ENCODE data around the gene DOK5.

Gene DOK5

DNA sequence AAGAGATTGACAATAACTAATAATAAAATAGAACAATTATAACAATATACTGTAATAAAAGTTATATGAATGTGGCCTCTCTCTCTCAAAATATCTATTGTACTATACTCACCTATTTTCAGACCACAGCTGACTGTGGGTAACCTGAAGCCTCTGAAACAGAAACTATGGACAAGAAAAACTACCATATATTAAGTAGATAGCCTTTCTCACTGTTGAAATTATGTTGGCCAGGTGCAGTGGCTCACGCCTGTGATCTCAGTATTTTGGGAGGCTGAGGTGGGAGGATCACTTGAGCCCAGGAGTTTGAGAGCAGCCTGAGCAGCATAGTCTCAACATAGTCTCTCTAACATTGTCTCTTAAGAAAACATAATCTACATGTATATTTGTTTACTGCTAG lies 89.9 kb downstream of the DOK5 start:
- no peak for DNase-seq

DNA sequence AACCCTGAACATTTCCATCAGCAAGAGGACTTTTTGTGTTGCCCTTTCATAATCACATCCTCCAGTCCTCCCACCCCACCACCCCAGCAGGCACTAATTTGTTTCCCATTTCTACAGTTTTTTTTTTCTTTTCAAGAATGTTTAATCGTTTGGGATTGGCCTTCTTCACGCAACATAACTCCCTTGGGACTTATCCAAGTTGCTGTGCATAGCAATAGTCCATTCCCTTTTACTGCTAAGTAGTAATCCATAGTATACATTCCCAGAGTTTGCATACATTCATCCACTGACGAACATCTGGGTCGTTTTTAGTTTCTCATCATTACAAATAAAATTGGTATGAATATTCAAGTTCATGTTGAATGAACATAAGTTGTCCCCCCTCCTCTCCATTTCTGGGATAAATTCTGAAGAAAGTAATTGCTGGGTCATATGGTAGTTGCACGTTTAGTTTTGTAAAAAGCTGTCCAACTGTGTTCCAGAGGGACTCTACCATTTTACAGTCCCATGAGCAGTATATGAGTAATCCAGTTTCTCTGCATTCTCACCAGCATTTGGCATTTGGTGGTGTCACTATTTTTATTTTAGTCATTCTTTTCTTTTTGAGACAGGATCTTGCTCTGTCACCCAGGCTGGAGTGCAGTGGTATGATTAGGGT lies 90.8 kb downstream of the DOK5 start:
- no peak for DNase-seq

DNA sequence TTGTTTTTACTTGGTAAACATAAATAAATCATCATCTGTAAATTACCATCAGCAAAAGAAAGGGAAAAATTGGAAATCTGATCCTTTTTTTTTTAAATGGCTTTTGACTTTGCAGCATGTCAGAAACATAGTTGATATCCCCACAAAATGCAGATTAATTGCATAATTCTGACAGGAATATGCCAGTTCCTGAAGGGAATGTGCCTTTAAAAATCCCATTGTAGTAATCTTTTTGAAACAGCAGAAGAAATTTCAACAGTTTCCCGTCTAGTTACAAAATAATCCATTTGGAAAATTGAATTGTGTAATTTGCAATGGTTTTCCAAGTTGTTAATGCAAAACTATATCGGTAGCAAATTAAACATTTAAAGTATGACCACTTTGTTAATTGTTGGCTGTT lies 95.2 kb downstream of the DOK5 start:
- no peak for DNase-seq

DNA sequence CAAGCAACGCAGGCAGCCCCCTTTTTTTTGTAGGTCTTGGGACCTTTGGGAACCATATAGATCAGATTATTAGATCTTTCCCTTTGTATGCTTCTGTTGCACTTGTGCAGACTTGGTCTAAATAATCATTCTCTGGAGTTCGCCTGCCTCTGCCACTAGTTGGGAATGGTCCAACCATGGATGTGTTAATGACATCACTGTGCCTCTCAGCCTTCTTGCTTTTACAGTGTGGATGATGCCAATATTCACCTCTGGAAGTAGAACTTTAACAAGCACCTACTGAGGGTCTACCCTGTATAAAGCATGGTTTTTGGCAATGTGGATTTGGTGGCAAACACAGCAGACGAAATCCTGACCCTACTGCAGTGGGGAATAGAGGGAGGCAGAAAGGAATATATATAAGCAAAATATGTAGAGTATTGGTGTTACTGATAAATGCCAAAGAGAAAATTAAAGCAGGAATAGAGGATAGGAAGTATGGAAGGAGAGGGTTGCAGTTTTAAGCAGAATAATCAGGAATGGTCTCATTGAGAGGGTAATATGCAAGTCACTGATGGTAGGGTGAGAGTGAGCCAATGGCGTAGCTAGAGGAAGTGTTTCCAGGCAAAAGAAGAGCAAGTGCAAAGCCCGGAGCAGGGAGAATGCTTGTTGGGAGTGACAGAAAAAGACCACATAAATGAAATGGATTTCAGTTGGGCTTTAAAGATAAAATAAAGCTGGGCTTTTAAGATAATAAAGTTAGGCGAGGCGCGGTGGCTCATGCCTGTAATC lies 97.5 kb downstream of the DOK5 start:
- DNase-seq = no peak

DNA sequence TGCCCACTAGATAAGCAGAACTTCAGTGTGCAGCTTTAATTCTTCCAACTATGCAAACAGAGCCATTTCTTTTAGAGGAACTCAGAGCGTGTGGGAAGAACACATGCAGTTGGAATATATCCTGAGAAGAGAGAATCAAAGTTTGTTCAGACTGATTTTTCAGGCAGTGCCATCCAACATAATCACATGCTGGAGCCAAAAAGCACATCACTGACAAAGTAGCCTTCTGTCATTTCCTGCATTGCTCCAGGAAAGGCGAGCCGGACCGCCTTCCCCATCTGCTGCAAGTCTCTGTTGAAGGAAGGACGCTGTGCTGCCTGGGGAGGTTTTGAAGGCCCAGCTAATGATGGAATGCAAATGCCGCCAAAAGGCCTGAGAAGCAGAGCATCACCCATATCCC lies 98.4 kb downstream of the DOK5 start:
- no peak for DNase-seq

DNA sequence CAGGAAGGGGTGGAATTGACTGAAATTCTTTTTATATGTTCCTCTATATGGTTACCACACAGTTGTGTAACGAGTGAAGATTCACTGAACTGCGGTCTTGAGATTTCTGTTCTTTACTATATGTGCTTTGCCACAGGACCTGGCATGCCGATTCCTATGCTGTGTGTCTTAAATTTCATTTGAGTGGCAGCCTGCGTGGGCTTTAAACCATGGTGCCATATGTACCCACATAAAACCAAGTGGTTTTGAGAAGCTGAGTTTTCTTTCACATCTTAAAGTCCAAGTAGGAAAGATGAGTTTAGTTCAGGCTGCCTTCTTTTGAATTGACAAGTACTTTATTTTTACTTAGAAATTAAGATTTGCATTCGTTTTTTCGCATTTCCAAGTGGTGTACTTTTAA lies 101.1 kb downstream of the DOK5 start:
- no peak for DNase-seq

DNA sequence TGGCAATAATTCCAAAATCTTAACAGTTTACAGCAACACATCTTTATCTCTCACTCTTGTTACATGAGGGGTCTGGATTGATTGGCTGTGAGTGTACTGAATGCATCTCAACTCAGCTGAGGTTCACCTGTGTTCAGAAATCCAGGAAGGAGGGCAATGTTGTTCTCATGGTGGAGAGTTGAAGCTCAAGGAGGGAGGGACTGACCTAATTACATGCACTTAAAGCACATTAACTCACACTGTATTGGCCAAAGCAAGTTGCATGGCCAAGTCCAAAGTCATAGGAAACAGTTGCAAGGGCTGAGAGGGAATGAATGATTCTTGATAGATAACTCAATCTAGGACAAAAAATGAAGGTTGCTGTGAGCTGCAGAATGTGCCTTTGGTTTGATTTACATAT lies 102.2 kb downstream of the DOK5 start:
- DNase-seq = no peak

DNA sequence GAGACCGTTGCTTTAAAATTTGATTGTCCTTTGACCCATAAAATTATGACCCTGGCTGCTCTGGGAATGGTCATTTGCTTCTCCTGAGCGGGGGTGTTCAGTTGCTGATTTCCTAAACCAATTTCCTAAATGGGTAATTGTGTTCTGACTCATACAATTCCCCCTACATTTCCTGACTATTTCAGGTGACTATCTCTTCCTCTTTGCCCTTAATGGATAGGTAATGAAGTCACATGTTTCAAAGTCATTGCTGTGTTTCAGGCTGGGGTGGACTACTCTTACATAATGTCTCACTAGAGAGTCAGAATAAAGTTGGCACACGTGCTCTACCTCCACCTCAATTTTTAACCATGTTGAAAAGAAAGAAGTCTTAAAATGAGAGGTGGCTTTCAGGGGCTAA lies 109.8 kb downstream of the DOK5 start:
- DNase-seq = no peak

DNA sequence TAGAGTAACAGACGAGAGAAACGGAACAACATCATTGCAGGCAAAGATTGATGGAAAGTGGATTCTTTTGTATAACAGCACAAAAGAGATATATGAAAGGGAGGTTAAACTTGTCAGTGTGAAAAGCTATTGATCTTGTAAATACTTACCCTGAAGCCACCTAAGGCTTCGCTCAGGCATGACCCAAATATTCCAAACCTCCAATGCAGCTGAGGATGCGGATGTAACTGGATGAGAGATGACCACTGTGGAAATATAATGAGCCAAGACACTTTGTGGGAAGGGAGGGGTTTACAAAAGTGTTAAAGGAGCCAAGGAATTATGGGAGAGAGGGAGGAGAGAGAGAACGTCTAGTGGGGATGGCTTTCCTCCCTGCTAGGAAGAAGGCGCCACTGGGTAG lies 112.0 kb downstream of the DOK5 start:
- no peak for DNase-seq

DNA sequence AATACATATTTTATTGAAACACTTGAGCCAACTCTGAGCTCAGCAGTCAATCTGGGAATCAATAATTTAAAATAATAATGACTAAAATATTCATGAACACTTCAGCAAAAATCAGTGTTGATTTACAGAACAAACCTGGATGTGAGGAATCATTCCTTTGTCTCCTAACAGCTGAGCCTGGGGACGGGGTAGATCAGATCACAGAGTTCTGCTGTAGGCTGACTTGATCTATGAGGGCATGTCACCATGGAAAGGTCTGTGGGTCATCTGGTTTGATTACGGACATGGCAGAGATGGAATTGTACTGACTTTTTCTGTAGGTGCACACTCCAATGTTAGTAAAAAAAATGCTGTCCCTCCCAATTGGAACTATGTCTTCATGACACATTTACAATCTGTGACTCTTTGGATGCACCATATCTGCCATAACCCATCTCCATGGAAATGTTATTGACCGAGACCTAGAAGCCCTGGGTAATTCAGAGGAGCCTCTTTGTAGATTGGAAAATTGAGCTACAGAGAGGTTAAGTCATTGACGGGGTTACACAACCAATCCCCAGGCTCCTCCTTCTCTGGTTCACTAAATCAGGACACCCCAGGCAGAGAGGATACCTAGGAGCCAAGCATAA lies 114.1 kb downstream of the DOK5 start:
- no peak for DNase-seq

DNA sequence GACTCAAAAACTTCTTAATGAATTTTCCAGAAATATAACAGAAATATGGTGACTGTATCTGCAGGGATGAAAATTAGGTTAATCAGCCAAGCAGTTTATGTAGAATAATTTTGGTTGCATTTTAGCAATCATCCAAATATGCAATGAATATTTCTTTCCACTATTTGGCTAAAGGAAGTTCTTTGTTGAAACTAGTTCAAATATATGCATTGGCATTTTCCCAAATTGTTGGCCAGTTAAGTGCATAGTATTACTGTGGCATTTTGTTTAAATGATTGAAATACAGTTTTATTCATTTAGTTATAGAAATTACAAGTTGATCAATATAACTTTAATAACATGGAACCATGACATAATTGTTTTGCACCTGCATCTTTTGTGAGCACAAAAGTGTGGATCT lies 115.5 kb downstream of the DOK5 start:
- no peak for DNase-seq

DNA sequence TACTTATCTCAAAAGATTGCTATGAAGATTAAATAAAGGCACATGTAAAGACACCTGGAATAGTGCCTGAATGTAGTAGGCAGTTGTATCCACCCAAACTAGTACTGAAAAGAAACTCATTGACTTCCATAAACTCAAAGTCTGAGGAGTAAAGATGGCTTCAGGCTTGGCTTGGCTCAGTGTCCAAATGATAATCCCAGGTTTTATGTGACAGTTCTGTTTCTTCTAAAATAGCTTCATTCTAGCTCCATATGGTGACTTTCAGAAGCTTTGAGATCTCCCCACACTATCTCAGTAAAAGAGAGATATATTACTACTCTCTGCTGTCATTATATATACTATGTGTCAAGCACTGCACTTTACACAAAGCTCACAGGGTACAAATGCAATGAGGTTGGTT lies 121.3 kb downstream of the DOK5 start:
- DNase-seq = no peak

DNA sequence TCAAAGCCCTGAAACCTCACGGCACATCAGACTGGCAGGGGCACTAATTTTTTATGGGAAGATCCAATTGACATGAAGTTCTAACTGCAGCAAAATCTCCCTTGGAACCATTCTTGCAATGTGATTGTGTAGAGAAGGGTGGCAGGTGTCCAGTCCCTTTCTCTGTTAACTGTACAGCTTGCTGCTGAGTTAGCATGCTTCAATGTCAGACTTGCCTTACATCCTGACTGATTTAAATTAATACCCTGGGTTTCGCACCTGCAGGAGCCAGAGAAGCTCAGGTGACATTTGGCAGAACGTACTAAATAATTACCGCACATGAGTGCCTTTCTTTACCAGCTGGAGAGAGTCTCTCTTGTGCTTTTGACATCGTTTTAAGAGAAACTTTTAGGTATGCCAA lies 123.0 kb downstream of the DOK5 start:
- DNase-seq = no peak

DNA sequence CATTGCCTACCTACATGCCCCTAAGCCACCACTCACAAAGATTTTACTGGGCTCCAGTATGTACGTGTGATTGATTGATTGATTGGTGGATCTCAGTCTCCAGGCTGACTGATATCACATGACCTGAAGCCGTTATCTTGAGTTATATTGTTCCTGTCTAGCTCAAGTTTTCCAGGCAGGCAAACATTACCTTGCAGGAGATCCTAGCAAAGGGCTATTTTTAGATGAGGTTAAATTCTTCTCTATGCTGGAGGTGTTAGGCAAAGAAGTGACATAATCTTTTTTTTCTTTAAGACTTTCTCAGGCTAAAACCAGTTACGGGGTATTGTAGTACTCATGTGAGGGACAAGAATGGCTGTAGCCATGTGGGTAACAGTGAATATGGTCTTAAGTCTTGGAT lies 125.2 kb downstream of the DOK5 start:
- DNase-seq = no peak

DNA sequence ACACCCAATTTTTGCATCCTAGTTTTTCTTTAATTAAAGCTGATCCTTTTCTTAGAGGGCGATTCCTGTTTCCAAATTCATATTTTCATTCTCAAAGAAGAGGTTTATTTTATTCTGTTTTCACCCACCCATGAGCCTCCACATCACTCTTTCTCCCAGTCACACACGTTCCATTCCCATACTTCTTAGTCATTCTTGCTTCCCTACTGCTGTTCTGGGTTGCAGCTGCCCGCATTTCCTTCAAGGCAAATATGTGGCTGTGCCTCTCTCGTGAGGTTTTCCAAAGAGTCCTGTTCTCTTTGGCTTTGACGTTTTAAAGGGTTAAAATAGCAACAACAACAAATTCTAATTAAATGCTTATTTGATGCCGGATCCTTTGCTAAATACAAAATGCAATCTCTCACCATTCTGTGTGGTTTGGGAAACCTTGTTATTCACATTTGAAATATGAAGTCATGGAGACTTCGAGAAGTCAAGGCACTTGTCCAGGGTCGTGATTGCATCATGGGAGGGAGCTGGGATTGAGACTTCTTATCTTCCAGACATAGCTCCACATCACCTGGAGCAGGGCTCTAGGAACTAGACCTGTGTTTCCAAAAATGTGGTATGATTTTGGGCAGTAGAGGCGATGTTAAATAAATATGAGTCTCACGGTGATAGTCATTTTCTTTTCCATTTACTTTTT lies 126.6 kb downstream of the DOK5 start:
- DNase-seq = no peak

DNA sequence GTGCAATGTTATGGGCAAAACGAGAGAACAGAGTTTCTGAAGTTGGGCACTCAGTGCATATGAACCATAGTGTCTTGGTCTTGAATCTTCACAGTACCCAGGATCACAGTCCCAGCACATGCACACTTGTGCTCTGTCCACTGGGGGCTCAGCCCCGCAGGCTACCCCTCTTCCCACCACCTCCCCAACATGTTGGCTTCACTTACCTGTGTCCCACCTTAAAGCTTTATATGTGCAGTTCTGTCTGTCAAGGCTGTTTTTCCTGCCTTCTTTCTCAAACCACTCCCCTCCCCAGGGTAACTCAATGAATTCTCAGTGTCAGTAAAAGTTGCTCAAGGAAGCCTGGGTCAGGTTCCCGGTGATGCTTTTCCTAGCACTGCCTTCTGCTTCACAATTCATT lies 129.9 kb downstream of the DOK5 start:
- DNase-seq = no peak

DNA sequence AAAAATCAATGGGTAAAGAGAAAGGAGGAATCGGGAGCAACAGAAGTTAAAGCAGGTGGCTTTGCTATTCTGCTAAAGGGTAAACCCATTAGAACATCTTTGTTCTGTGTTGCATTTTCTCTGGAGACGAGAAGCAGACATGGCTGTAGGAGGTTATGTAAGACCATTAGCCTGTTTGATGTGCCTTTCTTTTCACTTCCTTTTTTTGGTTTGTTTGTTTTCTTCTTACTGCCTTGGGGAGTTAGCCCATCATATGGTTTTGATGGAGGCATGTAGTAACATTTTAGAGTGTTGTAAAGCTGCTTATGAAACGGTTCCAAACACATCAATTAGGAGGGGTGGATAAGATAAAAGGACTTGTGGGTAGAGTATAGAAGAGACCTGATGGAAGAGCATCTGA lies 131.0 kb downstream of the DOK5 start:
- DNase-seq = no peak

DNA sequence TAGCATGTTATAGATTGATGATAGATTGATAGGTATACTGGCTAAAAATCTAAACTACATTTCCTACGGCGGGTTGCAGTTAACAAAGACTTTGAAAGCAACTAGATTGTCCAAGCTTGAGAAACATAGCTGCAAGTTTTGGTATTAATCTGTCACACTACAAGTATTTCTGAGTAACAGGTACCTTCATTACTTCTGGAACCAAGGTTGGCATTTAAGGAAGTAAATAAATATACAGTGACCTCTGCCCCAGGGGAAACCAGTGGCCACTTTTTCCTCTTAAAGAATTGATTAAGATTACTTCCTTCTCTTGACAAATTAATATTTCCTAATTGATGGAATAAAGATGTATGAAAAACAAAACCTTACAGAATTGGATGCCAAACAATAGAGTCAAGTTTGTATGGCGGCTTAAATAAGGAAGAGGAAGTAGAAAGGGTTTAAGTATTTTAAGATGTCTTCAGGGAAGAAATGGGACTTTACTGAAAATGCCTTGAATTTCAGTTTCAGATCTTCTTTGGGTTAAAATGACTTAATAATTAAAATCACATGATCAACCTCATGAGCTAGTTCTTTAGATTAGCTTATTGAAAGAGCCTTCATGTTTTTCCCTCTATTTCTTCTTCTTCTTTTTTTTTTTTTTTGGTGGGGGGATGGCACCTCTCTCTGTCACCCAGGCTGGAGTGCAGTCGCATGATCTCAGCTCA lies 132.8 kb downstream of the DOK5 start:
- DNase-seq = no peak

DNA sequence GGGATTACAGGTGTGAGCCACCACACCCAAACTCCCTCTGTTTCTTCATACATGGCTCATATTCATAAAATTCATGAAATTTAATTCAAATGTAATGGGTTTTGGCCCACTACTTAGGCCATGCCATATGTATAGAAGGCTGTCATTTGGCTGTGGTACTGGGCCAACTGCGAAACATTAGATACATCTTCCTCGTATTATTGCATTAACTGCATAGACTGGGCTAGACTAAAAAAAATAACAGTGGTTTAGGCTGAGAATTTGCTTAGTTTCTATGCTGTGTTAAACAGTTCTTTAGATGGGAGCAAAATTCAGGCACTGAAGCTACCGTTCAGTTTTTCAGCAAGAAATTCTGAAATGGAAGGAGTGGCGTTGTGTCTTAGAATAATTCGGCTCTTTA lies 133.6 kb downstream of the DOK5 start:
- DNase-seq = no peak

DNA sequence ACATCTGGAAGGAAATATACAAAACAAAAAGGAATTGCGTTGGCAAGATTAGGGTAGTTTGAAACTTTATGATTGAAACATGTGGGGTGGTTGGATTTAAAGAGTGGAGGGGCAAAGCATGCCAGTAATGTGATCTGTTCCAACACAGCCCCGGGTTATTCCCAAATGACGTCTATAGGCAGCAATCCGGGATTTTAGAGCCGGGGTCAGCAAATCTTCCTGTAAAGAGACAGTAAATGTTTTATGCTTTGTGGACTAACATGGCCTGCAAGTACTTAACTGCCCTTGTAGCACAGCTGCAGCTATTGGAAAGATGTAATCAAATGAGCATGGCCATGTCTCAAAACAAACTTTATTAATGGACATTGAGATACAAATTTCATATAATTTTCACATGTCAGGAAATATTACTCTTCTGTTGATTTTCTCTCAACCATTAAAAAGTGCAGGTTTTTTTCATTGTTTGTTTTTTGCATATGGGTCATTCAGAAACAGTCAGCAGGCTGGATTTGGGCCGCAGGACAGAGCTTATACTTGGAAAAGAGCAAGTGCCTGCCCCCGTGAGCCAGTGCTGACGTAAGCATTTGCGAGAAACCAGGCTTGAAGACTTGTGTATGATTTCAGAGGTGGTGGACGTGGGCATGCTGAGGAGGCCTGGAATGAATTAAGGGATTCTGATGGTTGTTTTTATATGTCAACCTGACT lies 136.5 kb downstream of the DOK5 start:
- no peak for DNase-seq

DNA sequence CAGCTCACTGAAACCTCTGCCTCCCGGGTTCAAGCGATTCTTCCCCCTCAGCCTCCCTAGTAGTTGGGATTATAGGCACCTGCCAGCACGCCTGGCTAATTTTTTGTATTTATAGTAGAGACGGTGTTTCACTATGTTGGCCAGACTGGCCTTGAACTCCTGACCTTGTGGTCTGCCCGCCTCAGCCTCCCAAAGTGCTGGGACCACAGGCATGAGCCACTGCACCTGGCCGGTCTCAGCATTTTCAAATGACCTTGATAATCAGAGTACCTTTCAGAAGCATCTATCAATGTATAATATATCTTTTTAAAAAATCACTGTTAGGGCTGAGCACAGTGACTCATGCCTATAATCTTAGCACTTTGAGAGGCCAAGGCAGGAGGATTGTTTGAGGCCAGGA lies 143.0 kb downstream of the DOK5 start:
- DNase-seq = no peak

DNA sequence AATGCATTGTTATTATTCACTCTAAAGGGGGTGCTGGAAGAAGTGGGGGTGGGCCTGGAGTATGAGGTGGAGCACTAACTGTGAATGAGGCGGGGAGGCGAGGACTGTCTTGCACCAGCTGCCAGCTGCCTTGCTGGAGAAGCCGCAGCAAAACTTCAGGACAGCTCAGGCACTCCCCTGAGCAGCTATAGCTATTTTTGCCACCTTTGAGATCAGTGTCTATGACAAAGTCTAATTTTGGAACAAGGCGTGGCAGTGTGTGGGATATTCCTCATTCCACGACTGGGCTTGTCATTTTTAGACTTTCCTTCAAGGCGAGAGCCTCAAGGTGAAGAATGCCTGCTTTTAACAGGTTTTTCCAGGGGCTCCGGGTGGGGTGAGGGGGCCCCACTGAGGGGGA lies 143.8 kb downstream of the DOK5 start:
- no peak for DNase-seq

DNA sequence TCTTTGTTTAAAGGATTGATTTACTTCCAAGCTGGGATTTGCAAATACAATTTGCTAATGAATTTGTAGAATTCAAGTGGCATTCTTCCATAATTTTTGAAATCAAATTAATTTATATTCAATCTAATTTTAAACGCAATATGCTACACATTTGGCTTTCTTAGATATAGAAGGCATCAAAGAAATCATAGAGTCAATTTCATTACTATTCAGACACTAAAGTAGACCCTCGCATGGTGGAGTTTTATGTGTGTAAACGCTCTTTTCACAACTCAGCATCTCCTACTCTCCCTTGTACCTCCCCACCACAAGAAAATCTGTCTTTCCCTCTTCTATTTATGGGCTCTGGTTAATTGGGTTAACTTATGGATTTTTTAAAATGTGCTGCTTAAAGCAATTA lies 144.3 kb downstream of the DOK5 start:
- DNase-seq = no peak

Data from T1000 (cell line).